BLaER1 treated with 17β-estradiol and CSF1 and Interleukin-3, amounts not matched to agents 10 nM and 100 nM (cell line): Measurements from ENCODE around the gene JAZF1.

Source experiments
- H3K27ac ChIP-seq, 11 experiments: shearing (Covaris generic); formaldehyde crosslinking; 2 replicates each; pipeline ENCODE4 v1.8.1; 2022
- H3K27me3 ChIP-seq, 11 experiments: shearing (Covaris generic); formaldehyde crosslinking; 2 replicates each; pipeline ENCODE4 v1.8.1; 2022
- H3K36me3 ChIP-seq, 11 experiments: shearing (Covaris generic); formaldehyde crosslinking; 2 replicates each; pipeline ENCODE4 v1.8.1; 2022
- H3K4me1 ChIP-seq, 10 experiments: shearing (Covaris generic); formaldehyde crosslinking; 2 replicates each; pipeline ENCODE4 v1.8.1; 2022
- H3K4me2 ChIP-seq, 11 experiments: shearing (Covaris generic); formaldehyde crosslinking; 2 replicates each; pipeline ENCODE4 v1.8.1; 2022
- H3K4me3 ChIP-seq, 10 experiments: shearing (Covaris generic); formaldehyde crosslinking; 2 replicates each; pipeline ENCODE4 v1.8.1; 2022
- H3K9ac ChIP-seq, 11 experiments: shearing (Covaris generic); formaldehyde crosslinking; 2 replicates each; pipeline ENCODE4 v1.8.1; 2022
- H3K9me3 ChIP-seq, 11 experiments: shearing (Covaris generic); formaldehyde crosslinking; replicated peaks in 1 of 11; 2 replicates each; pipeline ENCODE4 v1.8.1; 2022
- H4K20me1 ChIP-seq, 11 experiments: shearing (Covaris generic); formaldehyde crosslinking; 2 replicates each; pipeline ENCODE4 v1.8.1; 2022
- Cebpa-rat ChIP-seq, 11 experiments: shearing (Covaris generic); IDR thresholded peaks; 2 replicates each; pipeline ENCODE4 v1.8.1; 2022

Gene JAZF1

GRCh38 chr7:28165261-28165660 is 15.3 kb downstream of the JAZF1 start:
- Histone ChIP-seq H3K27me3 (no peaks in the 10 kb centered on the region), H3K9ac (peak overlapping the region in 3 of 11 experiments; percentile 5 to 49 (median 24); a peak in 3 of 22 replicates), H3K4me1 (peaks cover 45 to 78% (median 62%) of the 10 kb centered on the region in 10 experiments), H3K27ac (peak overlapping the region in 9 of 11 experiments; percentile 9 to 69 (median 44); a peak in 14 of 22 replicates), H4K20me1 (peaks cover 0 to 34% (median 0%) of the 10 kb centered on the region in 11 experiments; a peak in 5 of 22 replicates), H3K36me3 (peaks cover 0 to 37% (median 3%) of the 10 kb centered on the region in 11 experiments; a peak in 5 of 22 replicates), H3K4me2 (peak overlapping the region; percentile 45 to 79 (median 64)), H3K9me3 (peaks cover 0 to 1% (median 0%) of the 10 kb centered on the region in 11 experiments; a peak in 2 of 22 replicates), H3K4me3 (no peak overlapping the region)
- TF ChIP-seq Cebpa-rat (IDR thresholded peaks at IDR 0.05), result no peak

- H3K27me3 ChIP-seq, result no peaks in the 10 kb centered on the region
- peaks cover 0 to 45% (median 8%) of the 10 kb centered on the region in 11 experiments; a peak in 7 of 22 replicates for H3K36me3 ChIP-seq
- peaks cover 0 to 26% (median 0%) of the 10 kb centered on the region in 11 experiments; a peak in 4 of 22 replicates for H4K20me1 ChIP-seq
- no peak overlapping the region for H3K4me3 ChIP-seq
- H3K9ac ChIP-seq, result no peak overlapping the region
- H3K4me2 ChIP-seq, result peak overlapping the region in 2 of 11 experiments; percentile 21 to 26; a peak in 2 of 22 replicates
- H3K9me3 ChIP-seq, result peaks cover 0 to 11% (median 0%) of the 10 kb centered on the region in 11 experiments; a peak in 5 of 22 replicates
- no peak for TF ChIP-seq Cebpa-rat (IDR thresholded peaks at IDR 0.05)
- H3K27ac ChIP-seq, result no peak overlapping the region
- H3K4me1 ChIP-seq, result peaks cover 46 to 84% (median 62%) of the 10 kb centered on the region in 10 experiments
These were observed 16.6 kb downstream of the JAZF1 start for GRCh38 chr7:28163949-28164348.

- H3K4me2 ChIP-seq, result peak overlapping the region in 8 of 11 experiments; percentile 9 to 29 (median 17); a peak in 7 of 22 replicates
- H4K20me1 ChIP-seq, result peaks cover 0 to 15% (median 0%) of the 10 kb centered on the region in 11 experiments; a peak in 2 of 22 replicates
- H3K9ac ChIP-seq, result no peak overlapping the region
- no peak overlapping the region for H3K27ac ChIP-seq
- no peak for TF ChIP-seq Cebpa-rat (IDR thresholded peaks at IDR 0.05)
- no peak overlapping the region for H3K4me3 ChIP-seq
- peaks cover 0 to 11% (median 0%) of the 10 kb centered on the region in 11 experiments; a peak in 6 of 22 replicates for H3K9me3 ChIP-seq
- H3K4me1 ChIP-seq, result peaks cover 47 to 86% (median 64%) of the 10 kb centered on the region in 10 experiments
- H3K27me3 ChIP-seq, result no peaks in the 10 kb centered on the region
- peaks cover 0 to 45% (median 9%) of the 10 kb centered on the region in 11 experiments; a peak in 9 of 22 replicates for H3K36me3 ChIP-seq
These were observed 19.3 kb downstream of the JAZF1 start for GRCh38 chr7:28161331-28161730.

GRCh38 chr7:28160551-28160991 is 20.0 kb downstream of the JAZF1 start:
- Histone ChIP-seq H3K9me3 (peaks cover 0 to 11% (median 0%) of the 10 kb centered on the region in 11 experiments; a peak in 6 of 22 replicates), H3K36me3 (peaks cover 0 to 45% (median 9%) of the 10 kb centered on the region in 11 experiments; a peak in 9 of 22 replicates), H3K4me1 (peaks cover 48 to 86% (median 64%) of the 10 kb centered on the region in 10 experiments), H3K4me2 (peak overlapping the region in 2 of 11 experiments; percentile 10 to 14; a peak in 1 of 22 replicates), H3K9ac (no peak overlapping the region), H4K20me1 (peaks cover 0 to 9% (median 0%) of the 10 kb centered on the region in 11 experiments; a peak in 1 of 22 replicates), H3K27ac (peak overlapping the region in 1 of 11 experiments; percentile 8; a peak in 1 of 22 replicates), H3K27me3 (no peaks in the 10 kb centered on the region), H3K4me3 (no peak overlapping the region)
- no peak for TF ChIP-seq Cebpa-rat (IDR thresholded peaks at IDR 0.05)

GRCh38 chr7:28157831-28158416 is 22.7 kb downstream of the JAZF1 start:
- H3K4me3 ChIP-seq, result no peak overlapping the region
- peaks cover 0 to 11% (median 0%) of the 10 kb centered on the region in 11 experiments; a peak in 6 of 22 replicates for H3K9me3 ChIP-seq
- H3K4me1 ChIP-seq, result peaks cover 60 to 86% (median 71%) of the 10 kb centered on the region in 10 experiments
- peak overlapping the region; percentile 18 to 99 (median 84); a peak in 19 of 22 replicates for H3K4me2 ChIP-seq
- H3K27me3 ChIP-seq, result no peaks in the 10 kb centered on the region
- H3K9ac ChIP-seq, result no peak overlapping the region; a peak in 1 of 22 replicates
- H3K36me3 ChIP-seq, result peaks cover 0 to 38% (median 9%) of the 10 kb centered on the region in 11 experiments; a peak in 9 of 22 replicates
- no peak for TF ChIP-seq Cebpa-rat (IDR thresholded peaks at IDR 0.05)
- no peaks in the 10 kb centered on the region for H4K20me1 ChIP-seq
- peak overlapping the region in 9 of 11 experiments; percentile 89 to 95 (median 93); a peak in 16 of 22 replicates for H3K27ac ChIP-seq

- H3K4me1 ChIP-seq, result peaks cover 67 to 92% (median 77%) of the 10 kb centered on the region in 10 experiments
- peak overlapping the region in 10 of 11 experiments; percentile 83 to 95 (median 93); a peak in 20 of 22 replicates for H3K27ac ChIP-seq
These were observed 23.4 kb downstream of the JAZF1 start for GRCh38 chr7:28157076-28157745.

GRCh38 chr7:28156401-28156800 is 24.2 kb downstream of the JAZF1 start:
- Histone ChIP-seq H3K9me3 (peaks cover 0 to 11% (median 0%) of the 10 kb centered on the region in 11 experiments; a peak in 6 of 22 replicates), H3K27ac (peak overlapping the region; percentile 68 to 95 (median 93); a peak in 21 of 22 replicates), H3K27me3 (no peaks in the 10 kb centered on the region), H3K36me3 (peaks cover 0 to 27% (median 9%) of the 10 kb centered on the region in 11 experiments; a peak in 9 of 22 replicates), H3K4me3 (peak overlapping the region in 2 of 10 experiments; percentile 33 to 41; a peak in 4 of 20 replicates), H3K4me1 (peaks cover 65 to 92% (median 80%) of the 10 kb centered on the region in 10 experiments), H3K4me2 (peak overlapping the region; percentile 69 to 99 (median 84)), H4K20me1 (no peaks in the 10 kb centered on the region), H3K9ac (peak overlapping the region in 10 of 11 experiments; percentile 74 to 85 (median 78); a peak in 17 of 22 replicates)
- TF ChIP-seq Cebpa-rat (IDR thresholded peaks at IDR 0.05), result no peak

More at GRCh38 chr7:28157076-28157745, 23.4 kb downstream of the JAZF1 start:
- Histone ChIP-seq H4K20me1 (no peaks in the 10 kb centered on the region), H3K9ac (peak overlapping the region in 4 of 11 experiments; percentile 79 to 85 (median 82); a peak in 6 of 22 replicates), H3K4me2 (peak overlapping the region; percentile 69 to 99 (median 84)), H3K9me3 (peaks cover 0 to 11% (median 0%) of the 10 kb centered on the region in 11 experiments; a peak in 6 of 22 replicates), H3K36me3 (peaks cover 0 to 31% (median 9%) of the 10 kb centered on the region in 11 experiments; a peak in 9 of 22 replicates), H3K27me3 (no peaks in the 10 kb centered on the region), H3K4me3 (no peak overlapping the region)
- no peak for TF ChIP-seq Cebpa-rat (IDR thresholded peaks at IDR 0.05)

- H3K27me3 ChIP-seq, result no peaks in the 10 kb centered on the region
These were observed 24.6 kb downstream of the JAZF1 start for GRCh38 chr7:28155964-28156363.

More at GRCh38 chr7:28155964-28156363, 24.6 kb downstream of the JAZF1 start:
- Histone ChIP-seq H4K20me1 (no peaks in the 10 kb centered on the region), H3K9ac (peak overlapping the region; percentile 70 to 85 (median 77)), H3K27ac (peak overlapping the region; percentile 68 to 95 (median 93)), H3K36me3 (peaks cover 0 to 27% (median 9%) of the 10 kb centered on the region in 11 experiments; a peak in 9 of 22 replicates), H3K4me3 (peak overlapping the region in 7 of 10 experiments; percentile 13 to 49 (median 33); a peak in 7 of 20 replicates), H3K4me2 (peak overlapping the region; percentile 69 to 99 (median 84)), H3K9me3 (peaks cover 0 to 11% (median 0%) of the 10 kb centered on the region in 11 experiments; a peak in 6 of 22 replicates), H3K4me1 (peaks cover 63 to 93% (median 81%) of the 10 kb centered on the region in 10 experiments)
- TF ChIP-seq Cebpa-rat (IDR thresholded peaks at IDR 0.05), result peak in 1 of 11 experiments; percentile 27; a peak in 1 of 22 replicates
